NCI-H2227 treated with DMSO at 0.1 percent for 48 hours (cell line): Measurements from ENCODE around the gene EPN2.
"Not testable (repeated sequence)": the region's sequence is repeated elsewhere in the genome, so short reads cannot be mapped to it uniquely, and the experiment has no call there.

Experiments
- DNase-seq: peaks from one replicate; lab custom pipeline; 2025; lab: John Stamatoyannopoulos, UW

EPN2 gene

GRCh38 chr17:19237139-19237388 lies at the start of gene EPN2:
Gene EPN2 (plus strand): TSS chr17:19237366. CDS start chr17:19283120, 45,754 bp downstream.
- DNase-seq = not testable (repeated sequence)

- DNase-seq = not testable (repeated sequence)
Observed at GRCh38 chr17:19187883-19188869, 49.0 kb upstream of the EPN2 start.

GRCh38 chr17:19188870-19189708 lies 48.1 kb upstream of the EPN2 start:
- not testable (repeated sequence) for DNase-seq

- DNase-seq = not testable (repeated sequence)
Observed at GRCh38 chr17:19189781-19190405, 47.3 kb upstream of the EPN2 start.

- not testable (repeated sequence) for DNase-seq
Observed at GRCh38 chr17:19196382-19197204, 40.6 kb upstream of the EPN2 start.

GRCh38 chr17:19202448-19202847 lies 34.7 kb upstream of the EPN2 start:
- not testable (repeated sequence) for DNase-seq

GRCh38 chr17:19203429-19203828 lies 33.7 kb upstream of the EPN2 start:
- not testable (repeated sequence) for DNase-seq

GRCh38 chr17:19215074-19215860 lies 21.9 kb upstream of the EPN2 start:
- not testable (repeated sequence) for DNase-seq

- DNase-seq = not testable (repeated sequence)
Observed at GRCh38 chr17:19216148-19216926, 20.8 kb upstream of the EPN2 start.

GRCh38 chr17:19218914-19219313 lies 18.3 kb upstream of the EPN2 start:
- DNase-seq = not testable (repeated sequence)

- not testable (repeated sequence) for DNase-seq
Observed at GRCh38 chr17:19219384-19219783, 17.8 kb upstream of the EPN2 start.

- DNase-seq = not testable (repeated sequence)
Observed at GRCh38 chr17:19220195-19220594, 17.0 kb upstream of the EPN2 start.

- not testable (repeated sequence) for DNase-seq
Observed at GRCh38 chr17:19226610-19227588, 10.3 kb upstream of the EPN2 start.

- not testable (repeated sequence) for DNase-seq
Observed at GRCh38 chr17:19234676-19235075, 2.5 kb upstream of the EPN2 start.

GRCh38 chr17:19236351-19237138 lies 621 bp upstream of the EPN2 start:
- not testable (repeated sequence) for DNase-seq

- no peak for DNase-seq
Observed at GRCh38 chr17:19237389-19238166, 412 bp downstream of the EPN2 start.

- no peak for DNase-seq
Observed at GRCh38 chr17:19238167-19238505, 970 bp downstream of the EPN2 start.
